Body of pancreas (tissue), 4 donors: ENCODE measurements around the gene DBR1.

ENCODE experiments used
- CTCF ChIP-seq, 7 experiments: fragments of 450-650 bp in 4 of 7; fragments of 200-600 bp in 3 of 7; sonication (generic) in 3 of 7; IDR thresholded peaks; one replicate each; pipeline ENCODE4 v1.5.1; 2016 to 2019; ENCODE audit warnings: antibody characterized with exemption in 7 of 7
- POLR2A ChIP-seq, 3 donors: fragments of 450-650 bp; IDR thresholded peaks; one replicate each; pipeline ENCODE4 v1.6.1; 2016; ENCODE audit warnings: antibody characterized with exemption in 3 of 3, mild to moderate bottlenecking in 2 of 3

GRCh38 chr3:138219255-138219654, 44.5 kb upstream of the DBR1 start:
- TF ChIP-seq CTCF (IDR thresholded peaks at IDR 0.05) = no peak
- no peak for TF ChIP-seq POLR2A (IDR thresholded peaks at IDR 0.05)
